Measurements from ENCODE around the gene TSPEAR.
"Not testable (repeated sequence)": the region's sequence is repeated elsewhere in the genome, so short reads cannot be mapped to it uniquely, and the experiment has no call there.

Gene TSPEAR

DNA sequence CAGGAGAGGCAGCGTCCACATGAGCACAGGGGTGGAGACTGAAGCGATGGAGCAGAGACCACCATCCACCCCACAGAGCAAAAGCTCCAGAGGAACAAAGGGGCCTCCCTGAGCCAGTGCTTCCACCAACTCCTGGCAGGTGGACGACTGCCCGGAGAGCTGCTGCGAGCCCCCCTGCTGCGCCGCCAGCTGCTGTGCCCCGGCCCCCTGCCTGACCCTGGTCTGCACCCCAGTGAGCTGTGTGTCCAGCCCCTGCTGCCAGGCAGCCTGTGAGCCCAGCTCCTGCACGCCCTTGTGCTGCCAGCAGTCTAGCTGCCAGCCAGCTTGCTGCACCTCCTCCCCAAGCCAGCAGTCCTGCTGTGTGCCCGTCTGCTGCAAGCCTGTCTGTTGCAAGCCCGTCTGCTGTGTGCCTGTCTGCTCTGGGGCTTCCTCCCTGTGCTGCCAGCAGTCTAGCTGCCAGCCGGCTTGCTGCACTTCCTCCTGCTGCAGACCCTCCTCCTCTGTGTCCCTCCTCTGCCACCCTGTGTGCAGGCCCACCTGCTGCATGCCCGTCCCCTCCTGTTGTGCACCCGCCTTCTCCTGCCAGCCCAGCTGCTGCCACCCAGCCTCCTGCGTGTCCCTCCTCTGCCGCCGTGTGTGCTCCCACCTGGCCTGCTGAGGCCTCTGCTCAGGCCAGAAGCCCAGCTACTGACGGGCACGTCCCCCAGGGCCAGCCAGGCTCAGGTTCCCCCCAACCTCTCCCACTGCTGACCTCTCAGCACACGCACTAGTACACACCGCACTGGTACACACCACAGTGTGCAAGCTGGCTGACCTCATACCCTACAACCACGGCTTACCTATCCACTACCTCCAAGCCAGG lies 9.0 kb downstream of the TSPEAR start:
- DNase-seq (ENCODE audit: low read depth), result no peak

DNA sequence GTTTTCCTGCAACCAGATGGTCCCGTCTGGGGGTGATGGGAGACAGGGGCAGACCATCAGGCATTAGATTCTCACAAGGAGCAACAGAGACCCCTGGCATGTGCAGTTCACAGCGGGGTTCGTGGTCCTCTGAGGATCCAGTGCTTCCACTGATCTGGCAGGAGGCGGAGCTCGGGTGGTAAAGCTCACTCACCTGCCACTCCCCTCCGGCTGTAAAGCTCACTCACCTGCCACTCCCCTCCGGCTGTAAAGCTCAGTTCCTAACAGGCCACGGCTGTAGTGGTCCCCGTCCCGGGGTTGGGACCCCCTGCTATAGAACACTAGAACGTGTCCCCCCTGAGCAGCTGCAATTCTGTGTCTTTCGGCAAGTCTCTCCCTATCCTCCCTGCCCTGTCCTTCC lies 9.8 kb downstream of the TSPEAR start:
- DNase-seq (ENCODE audit: low read depth), result no peak

DNA sequence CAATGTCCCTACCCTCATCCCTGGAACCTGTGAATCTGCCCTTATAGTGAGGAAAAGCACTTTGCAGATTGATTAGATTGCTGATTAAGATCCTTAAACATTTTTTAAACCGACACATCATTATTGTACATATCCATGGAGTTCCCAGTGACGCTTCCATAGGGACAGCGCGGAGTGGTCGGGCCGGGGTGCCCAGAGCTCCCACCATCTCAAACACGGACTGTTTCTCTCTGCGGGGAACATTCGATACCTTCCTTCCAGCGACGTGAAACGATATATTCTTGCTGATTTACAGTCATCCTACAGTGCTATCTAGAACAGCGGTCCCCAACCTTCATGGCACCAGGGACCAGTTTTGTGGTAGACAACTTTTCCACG lies 10.4 kb downstream of the TSPEAR start:
- DNase-seq (ENCODE audit: low read depth), result no peak

DNA sequence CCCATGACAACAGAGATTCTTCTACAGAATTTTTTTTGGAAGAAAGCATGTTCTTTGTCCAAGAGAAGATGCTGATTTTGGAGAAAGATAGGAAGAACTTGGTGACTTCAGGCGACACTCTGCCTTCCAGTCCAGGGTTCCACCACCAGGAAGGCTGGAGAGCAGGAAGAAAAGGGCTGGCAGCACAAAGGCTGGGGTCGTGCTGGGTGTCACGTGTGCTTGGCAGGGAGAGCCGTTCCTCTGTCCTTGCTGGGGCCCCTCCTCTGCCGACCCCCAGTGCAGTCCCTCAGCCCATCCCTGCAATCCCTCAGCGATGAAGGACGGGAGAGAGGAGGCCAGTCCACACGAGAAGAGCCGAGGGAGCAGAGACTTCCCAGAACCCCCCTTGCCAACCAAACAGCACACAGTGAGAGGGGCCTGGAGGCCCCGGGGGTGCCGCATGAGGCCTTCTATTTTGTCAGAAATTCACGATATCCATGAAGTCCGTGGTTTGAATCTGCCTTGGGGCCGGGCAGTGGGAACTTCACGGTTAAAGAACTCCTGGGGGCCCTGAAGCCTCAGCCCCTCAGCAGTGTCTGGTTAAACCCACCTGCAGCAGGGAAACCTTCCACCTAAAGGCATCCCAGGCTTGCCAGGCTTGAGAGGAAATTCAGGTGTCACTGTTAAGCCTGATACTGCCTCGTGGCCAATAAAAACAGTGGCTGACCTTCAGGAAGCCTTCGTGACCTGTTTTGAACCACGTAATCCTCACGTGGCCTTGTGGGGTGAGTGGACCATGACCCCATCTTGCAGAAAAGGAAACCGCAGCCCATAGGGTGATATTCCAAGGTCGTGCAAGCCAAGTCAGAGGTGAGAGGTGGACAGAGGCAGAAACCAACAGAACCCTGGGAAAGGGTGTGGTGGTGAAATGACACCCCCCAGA lies 11.0 kb downstream of the TSPEAR start:
- no peak for DNase-seq (ENCODE audit: low read depth)

DNA sequence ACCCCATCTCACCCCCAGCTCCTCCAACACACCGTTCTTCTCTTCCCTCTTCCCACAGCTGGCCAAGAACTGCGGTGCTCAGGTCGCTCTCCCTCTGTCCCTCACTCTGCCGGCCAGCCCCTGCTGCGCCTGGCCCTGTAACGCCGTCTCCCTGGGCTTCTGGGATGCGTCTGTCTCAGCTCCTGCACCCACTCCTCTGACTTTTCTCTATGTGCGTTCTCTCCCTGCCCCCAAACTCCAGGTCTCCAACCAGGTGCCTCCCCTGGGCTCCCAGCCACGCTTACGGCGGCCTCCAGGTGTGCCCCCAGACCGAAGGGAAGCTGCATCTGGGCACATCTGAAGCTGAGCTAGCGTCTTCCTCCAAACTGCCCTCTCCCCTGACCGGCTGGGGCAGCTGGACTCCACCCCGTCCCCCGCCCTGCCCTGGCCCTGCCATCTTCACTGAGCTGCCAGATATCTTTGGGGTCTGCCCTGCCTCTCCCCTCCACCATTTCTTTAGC lies 11.8 kb downstream of the TSPEAR start:
- DNase-seq (ENCODE audit: low read depth), result no peak

DNA sequence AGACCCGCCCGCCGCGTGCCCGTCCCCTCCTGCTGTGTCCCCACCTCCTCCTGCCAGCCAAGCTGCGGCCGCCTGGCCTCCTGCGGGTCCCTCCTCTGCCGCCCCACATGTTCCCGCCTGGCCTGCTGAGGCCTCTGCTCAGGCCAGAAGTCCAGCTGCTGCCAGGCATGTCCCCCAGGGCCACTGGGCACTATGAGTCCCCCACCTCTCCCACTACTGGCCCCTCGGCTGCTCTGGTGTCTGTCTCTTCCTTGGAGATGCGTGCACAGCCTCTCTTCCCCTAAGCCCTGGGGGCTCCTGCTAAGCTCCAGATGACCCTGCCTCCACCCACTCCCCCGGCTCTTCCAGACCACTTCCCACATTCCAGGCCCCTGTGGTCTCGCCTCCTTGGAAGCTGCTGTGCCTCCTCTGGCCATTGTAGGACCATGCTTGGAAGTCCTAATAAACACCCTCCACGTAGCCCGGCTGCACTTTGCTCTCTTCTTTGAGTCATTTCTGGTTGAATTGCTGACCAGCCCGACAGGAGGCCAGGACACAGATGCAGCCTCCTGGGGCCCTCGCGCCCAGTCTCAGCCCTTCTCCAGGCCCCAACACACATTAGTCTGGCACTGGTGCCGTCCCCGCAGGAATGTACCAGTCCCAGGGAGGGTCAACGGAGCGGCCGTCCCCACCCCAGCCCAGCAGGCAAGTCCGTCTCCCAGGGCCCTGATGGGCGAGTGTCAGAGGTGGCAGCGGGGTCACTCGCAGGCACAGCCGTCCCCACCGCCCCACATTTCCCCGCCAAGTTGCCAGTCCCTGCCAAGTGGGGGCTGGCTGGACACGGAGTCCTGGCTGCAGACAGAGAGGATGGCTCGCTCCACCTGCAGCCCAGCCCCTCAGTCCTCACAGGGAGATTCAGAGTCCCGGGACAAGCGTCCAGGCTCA lies 13.3 kb downstream of the TSPEAR start:
- DNase-seq (ENCODE audit: low read depth), result no peak

DNA sequence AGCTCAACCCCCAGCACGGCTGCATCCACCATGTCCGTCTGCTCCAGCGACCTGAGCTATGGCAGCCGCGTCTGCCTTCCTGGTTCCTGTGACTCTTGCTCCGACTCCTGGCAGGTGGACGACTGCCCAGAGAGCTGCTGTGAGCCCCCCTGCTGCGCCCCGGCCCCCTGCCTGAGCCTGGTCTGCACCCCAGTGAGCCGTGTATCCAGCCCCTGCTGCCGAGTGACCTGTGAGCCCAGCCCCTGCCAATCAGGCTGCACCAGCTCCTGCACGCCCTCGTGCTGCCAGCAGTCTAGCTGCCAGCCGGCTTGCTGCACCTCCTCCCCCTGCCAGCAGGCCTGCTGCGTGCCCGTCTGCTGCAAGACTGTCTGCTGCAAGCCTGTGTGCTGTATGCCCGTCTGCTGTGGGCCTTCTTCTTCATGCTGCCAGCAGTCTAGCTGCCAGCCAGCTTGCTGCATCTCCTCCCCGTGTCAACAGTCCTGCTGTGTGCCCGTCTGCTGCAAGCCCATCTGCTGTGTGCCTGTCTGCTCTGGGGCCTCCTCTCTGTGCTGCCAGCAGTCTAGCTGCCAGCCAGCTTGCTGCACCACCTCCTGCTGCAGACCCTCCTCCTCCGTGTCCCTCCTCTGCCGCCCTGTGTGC lies 14.1 kb downstream of the TSPEAR start, which contains the start of gene KRTAP10-12:
Gene KRTAP10-12, plus strand, starts transcription at position 1 of the 639 bp plus-strand sequence. Its CDS starts 30 bp downstream, at position 31.
- DNase-seq (ENCODE audit: low read depth), result not testable (repeated sequence)

DNA sequence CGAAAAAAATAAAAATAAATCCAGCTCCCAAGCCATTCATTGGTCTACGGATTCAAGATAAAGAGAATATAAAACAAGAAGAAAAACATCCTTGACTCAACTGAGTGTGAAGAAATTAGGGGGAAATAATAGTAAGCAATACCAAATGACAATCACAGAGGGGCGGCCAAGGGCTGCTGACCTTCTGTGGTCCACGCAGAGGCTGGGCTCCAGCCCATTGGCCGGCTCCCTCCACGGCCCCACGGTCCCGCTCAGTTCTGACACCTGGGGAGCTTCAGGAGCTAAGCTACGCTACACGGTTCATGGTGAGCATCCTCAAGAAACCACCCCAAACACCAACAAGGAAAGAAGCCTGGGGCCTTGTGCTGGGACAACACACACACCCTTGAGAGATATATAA lies 14.8 kb downstream of the TSPEAR start:
- DNase-seq (ENCODE audit: low read depth), result no peak

DNA sequence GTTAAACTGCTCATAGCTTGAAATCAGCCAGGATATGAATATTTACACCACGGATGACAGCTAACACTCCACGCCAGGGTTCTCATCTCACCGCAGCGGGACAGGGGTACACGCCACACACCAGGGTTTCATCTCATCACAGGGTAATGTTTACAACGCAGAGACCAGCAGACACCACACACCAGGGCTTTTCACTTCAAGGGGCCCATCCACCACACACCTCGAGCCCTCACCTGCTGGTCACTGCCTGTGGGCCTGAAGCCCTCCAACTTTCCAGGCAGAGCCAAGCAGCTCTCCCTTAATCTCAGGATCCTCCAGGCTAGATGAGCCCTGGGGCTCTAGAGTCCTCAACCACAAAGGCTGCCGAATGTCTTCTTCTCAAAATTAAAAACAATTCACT lies 15.7 kb downstream of the TSPEAR start:
- DNase-seq (ENCODE audit: low read depth), result no peak

DNA sequence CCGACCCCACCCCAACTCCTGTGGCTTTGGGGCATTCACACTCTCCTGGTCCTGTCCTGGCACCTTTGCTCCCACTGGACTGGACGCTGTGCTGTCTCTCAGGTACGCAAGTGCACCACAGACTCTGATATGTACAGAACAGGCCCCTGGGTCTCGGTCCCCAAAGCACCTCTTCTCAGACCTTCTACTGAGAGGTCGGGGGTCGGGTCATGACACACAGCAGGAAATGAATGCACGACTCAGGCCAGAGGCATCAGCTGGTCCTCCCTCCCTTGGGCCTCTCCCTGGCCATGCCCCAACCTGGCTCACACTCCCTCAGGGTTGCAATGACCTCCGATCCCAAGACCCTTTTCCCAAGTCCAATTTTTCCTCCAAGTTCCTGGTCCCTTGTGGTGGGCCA lies 16.2 kb downstream of the TSPEAR start:
- DNase-seq (ENCODE audit: low read depth), result no peak

DNA sequence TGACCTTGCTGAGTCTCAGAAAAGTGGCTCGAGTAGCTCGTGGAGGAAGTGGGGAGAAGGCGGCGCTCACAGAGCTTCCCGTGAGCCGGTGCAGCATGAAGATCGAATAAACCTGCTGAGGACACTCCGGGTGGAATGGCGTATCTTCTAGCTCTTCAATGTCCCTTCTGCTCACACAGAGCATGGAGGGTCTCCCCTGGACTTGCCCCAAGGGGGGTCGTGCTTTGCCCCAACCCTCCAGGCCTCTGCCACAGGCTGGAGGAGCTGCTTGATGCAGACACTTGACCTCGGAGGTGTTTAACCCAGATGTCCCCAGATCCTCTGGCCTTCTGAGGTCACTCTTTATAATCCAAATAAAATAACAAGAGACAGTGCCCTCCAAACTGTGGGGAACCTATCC lies 16.6 kb downstream of the TSPEAR start:
- no peak for DNase-seq (ENCODE audit: low read depth)

DNA sequence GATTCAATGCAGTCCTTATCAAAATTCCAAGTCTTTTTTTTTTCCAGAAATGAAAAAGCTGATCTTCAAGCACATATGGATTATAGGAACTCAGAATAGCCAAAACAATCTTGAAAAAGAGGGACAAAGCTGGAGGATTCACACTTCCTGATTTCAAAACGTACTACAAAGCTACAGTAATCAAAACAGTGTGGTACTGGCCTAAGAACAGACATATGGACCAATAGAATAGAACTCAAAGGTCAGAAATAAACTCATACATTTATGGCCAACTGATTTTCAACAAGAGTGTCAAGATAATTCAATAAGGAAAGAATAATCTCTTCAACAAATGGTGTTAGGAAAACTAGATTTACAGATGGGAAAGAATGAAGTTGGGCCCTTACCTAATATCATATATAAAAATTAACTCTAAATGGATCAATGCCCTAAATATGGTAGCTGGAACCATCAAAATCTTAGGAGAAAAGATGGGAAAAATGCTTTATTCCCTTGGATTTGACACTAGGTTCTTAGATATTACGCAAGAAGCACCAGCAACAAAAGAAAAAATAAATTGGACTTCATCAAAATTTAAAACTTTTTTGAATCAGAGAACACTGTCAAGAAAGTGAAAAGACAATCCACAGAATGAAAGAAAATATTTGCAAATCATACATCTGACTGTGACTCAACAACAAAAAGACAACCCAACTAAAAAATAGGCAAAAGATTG lies 18.4 kb downstream of the TSPEAR start:
- DNase-seq (ENCODE audit: low read depth), result no peak

DNA sequence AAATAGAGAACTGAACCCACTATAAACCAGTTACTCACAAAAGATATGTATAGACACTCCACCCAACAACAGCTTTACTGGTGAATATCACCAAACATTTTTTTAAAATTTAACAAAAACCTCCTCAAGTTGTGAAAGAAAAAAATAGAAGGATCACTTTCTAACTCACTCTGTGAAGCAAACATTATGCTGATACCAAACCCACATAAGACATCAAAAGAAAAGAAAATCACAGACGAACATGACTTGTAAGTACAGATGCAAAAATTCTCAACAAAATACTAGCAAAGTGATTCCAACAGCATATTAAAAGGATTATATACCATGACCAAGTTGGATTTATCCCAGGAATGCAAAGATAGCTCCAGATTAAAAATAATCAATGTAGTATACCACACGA lies 19.7 kb downstream of the TSPEAR start:
- DNase-seq (ENCODE audit: low read depth), result no peak

DNA sequence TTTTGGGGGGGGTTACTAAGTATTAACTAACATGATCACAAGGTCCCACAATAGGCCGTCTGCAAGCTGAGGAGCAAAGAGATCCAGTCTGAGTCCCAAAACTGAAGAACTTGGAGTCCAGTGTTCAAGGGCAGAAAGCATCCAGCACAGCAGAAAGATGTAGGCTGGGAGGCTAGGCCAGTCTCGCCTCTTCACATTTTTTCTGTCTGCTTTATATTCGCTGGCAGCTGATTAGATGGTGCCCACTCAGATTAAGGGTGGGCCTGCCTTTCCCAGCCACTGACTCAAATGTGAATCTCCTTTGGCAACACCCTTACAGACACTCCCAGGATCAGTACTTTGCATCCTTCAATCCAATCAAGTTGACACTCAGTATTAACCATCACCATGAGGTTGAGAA lies 21.6 kb downstream of the TSPEAR start:
- not testable (repeated sequence) for DNase-seq (ENCODE audit: low read depth)

DNA sequence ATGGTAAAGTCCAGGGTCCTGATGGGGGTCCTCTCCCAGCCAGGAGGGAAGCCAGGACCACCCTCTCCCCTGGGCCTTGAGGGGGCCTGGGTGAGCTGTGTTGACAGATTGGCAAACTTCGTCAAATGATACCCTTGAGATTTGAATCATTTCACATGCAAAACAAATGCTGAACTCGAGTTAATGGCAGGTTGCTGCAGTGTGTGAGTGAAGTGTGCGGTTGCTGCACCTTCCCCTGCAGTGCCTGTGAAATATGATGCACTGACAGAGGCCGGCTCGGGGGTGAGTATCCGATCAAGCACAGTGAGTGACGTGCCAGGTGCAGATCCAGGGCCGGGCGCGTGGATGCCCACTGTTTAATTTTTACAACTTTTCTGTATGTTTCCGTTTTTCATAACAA lies 23.7 kb downstream of the TSPEAR start:
- no peak for DNase-seq (ENCODE audit: low read depth)

DNA sequence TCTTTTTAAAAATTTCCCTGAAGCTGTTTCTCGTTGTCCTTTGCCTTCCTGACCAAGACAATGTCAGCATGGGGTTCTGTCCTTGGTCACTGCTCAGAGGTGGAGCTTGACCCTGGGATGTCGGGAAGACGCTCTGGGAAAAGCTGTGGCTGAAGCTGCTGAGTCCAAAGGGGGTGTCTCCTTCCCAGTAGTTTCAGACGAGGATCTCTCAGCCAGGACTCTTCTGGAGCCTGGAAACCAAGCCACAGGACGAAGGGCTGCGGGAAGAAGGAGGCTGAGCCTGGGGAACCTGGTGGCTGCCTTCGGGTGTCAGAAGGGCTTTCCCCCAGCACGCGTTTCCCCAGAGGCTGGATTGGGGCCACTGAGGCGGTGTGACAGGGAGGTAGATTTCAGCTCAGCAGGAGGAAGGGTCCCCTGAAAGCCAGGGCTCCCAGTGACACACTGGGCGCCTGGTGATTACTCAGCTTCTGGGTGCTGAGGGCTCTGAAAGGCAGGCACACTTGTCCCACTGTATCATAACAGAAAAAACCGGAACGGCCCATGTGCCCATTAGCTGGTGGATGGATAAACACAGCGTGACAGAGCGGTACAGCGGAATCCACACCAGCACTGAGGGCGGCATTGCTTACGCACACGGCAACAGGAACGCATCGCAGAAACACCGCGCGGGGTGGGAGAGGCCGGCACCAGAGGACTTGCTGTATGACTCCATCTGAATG lies 24.4 kb downstream of the TSPEAR start:
- no peak for DNase-seq (ENCODE audit: low read depth)

DNA sequence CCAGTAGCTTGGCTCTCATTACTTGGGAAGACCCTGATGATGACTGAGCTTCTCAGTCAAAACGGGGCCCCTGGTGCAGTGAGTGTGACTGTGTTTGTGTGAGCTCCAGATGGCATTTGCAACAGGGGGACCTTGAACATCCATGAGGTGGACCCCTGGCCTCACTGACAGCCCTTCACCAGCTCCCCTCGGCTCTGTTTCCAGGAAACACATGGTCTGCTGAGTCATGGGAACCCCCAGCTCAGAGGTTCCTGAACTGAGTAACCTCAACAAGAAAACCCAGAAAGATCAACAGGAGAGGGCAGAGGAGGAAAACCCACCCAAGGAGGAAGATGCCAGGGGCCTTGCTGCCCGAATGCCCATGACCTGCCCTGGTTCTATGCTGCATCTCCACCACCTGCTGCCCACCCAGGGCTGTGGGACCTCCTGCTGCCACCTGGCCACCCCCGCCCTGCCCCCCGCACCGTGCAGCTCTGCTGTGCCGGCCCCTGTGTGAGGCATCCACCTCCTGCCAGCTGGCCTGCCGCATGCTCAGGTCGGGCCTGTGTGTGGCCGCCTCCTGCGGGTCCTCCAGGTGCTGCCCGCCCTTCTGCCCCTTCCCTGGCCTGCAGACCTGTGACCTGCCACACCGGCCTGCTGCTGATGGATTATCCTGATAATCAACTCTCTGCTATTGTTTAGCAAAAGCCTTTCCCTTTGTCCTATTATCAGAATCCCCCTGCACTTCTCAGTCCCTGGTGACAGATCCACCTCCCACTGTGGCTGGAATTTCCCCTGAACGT lies 25.2 kb downstream of the TSPEAR start:
- no peak for DNase-seq (ENCODE audit: low read depth)

DNA sequence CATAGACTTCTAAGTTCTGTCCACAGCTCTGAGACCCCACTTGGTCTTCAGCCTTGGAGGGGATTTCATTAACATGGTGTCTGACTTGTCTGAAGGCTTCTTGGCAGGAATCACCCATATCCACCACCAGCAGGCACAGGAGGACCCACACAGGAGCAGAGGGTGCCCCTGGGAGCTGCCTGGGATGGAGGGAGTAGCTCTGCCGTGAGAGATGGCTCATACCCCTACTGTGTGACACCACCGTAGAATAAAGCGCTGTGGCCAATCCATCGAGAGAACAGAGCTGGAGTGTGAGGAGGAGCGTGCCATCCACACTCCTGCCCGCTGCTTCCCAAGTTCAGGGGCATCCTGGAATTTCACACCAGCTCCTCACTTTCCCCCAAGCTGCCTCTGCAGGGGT lies 26.3 kb downstream of the TSPEAR start:
- not testable (repeated sequence) for DNase-seq (ENCODE audit: low read depth)

DNA sequence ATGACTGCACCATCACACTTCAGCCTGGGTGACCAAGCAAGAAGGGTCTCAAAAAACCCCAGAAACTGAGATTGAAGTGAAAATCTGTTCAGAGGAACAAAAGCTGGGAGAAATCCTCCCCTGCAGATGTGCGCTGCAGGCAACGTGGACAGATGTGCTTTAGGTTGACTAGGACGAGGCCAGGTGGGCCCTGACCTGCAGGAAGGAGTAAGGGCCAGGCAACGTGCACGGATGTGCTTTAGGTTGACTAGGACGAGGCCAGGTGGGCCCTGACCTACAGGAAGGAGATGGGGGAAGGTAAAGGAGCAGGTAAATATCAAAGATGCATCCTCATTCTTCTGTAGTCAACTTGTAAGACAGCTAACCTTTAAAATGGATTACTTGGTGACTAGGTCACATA lies 26.9 kb downstream of the TSPEAR start:
- DNase-seq (ENCODE audit: low read depth), result no peak
